GM18499 (cell line): ENCODE data around the gene NEAT1.

Experiments
- ATAC-seq: cut with Tn5 transposase; IDR thresholded peaks from one replicate; pipeline ENCODE4 v1.9.1; 2021; ENCODE audit warnings: moderate number of reproducible peaks; ENCODE audit not compliant: insufficient read depth, unreplicated experiment

Gene NEAT1

DNA sequence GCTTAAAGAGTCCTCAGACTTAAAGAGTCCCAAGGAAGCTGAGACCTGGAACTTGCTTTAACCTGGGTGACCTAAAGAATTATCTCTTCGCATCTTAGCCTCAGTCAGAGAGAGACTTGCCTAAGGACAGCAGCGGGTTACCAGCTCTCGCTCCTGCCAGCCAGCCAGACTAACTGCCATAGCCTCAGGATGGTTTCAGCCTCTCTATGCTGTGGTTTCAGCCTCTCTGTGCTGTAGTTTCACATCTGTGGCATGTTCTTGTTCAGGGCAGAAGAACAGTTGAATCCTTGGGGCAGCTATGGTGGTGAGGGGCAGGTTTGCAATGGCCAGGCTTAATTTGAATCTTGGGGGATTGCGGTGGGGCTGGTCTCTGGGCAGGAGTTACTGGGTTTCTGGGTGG is 33.9 kb upstream of the NEAT1 start:
- ATAC-seq = no peak

DNA sequence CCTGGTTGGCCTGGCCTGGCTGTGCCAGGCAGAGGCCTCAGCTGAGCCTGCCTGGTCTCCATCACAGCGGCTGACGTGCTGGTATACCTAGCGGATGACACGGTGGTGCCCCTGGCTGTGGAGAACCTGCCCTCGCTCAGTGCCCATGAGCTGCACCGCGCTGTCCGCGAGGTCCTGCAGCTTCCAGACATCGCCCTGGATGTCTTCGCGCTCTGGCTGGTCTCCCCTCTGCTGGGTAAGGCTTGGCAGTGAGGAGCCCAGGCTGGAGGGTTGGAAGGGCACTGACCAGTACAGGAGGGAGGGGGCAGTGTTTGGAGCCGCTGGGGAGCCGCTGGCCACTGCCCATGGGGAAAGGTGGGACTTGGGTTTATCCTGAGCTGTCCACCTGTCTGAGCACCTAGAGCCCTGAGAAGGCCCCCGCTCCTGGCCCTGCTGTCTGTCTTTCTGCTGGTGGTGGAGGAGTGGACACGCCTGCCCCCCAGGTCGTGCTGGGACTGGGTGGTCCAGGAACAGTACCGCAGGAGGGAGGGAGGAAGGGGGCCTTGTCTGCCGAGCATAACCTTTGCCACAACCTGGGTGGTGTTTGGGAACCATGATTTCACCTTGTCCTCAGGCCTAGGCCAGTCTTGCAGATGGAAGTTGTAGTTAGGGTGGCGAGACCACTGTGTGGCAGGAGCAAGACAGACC is 33.2 kb upstream of the NEAT1 start:
- ATAC-seq = no peak

DNA sequence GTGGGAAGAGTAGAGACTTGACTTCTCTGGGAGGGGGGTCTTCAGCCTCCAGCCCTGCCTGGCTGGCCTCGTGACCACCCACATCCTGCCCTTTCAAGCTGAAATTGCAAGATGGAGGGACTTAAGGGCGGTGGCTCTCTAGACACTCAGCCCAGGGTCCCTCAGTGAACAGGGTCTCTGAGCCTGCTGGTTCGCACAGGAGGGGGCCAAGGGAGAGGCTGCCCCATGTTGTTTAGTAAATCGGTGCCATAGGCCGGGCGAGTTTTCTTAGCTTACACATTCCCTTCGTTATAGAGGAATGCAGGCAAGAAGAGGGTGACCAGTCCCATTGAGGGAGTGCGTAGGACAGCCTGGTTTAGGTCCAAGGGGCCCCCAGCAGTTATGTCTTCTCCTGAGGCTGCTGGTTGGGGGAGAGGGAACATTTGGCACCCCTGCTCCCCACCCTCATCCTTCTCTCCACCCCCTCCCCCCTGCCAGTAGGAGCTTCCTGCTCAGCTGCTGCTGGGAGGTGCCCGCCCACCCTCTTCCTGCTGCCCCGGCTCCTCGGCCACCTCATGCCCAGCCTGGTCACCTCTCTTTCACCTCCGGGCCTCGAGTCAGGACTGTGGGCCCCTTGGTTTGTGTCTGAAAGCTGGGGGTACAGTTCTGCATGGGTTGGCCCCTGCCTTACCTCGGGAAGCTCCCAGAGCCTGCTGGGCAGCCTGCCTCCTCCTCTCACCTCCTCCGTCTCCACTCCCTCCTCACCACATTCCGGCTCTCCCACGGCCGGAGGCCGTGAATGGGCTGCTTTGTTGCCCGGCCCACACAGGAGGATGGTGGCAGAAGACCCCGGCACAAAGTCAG is 32.3 kb upstream of the NEAT1 start:
- ATAC-seq = no peak

DNA sequence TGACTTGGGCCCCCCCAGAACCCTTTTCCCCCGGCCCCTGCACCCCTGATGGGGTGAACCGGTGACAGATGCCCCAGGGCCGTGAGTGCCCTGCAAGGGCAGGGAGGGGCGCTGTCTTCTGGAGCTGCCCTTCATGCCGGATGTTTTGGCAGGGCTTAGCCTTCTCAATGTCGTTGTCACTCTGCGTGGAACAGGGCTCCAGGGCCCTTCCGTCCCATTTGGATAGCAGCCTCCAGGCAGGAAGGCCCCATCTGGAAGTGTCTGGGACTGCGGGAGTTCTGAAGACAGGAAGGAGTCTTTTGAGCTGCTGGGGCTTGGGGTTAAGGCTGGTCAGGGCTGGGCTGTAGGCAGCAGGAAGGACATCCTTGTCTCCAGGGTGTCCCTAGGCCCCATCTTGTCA is 31.6 kb upstream of the NEAT1 start:
- ATAC-seq = no peak

DNA sequence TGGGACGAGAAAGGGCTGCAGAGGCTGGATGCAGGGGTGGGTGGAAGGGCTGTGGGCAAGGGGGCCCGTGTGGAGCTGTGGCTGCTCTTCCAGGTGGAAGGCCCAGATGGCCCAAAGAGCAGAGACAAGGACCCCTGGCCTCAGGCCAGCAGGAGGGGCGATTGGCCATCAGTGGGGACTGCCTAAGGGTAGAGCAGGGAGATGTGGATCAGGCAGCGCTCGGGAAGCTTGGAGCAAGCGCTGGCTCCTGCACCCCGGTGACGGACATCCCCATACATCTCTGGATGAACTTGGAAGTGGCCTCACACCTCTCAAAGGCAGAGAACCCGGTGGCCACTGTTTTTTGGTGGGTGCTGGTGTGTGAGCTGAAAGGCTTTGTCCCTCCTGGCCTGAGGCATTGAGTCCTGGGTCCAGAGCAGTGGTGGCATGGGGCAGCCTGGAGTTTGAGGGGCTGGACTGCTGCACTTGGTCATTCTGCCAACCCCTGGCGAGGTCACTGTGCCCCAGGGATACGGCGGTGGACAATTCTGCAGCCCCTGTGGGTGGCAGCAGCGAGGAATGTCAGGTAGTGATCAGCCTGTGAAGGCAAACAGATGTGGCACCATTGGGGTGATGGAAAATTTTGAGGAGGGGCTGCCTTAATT is 30.3 kb upstream of the NEAT1 start:
- no peak for ATAC-seq

DNA sequence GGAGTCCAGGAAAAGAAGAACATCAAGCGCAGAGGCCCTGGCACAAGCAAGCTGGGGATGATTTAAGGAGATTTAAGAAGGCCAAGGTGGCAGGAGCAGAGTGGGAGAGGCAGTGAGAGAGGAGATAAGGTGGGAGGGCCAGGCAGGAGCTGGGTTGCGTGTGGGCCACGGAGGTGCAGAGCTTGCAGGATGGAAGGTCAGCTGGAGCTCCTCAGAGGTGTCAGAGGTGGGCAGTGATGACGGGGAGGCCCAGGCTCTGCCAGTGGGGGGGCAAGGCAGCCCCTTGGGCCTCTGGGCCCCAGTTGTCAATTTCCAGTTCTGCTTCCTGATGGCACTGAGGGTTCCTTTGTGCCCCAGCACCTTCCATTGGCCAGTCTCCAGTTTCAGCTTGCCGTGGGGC is 29.7 kb upstream of the NEAT1 start:
- no peak for ATAC-seq

- ATAC-seq = no peak
Measured at GRCh38 chr11:65393513-65394079, 29.0 kb upstream of the NEAT1 start.

DNA sequence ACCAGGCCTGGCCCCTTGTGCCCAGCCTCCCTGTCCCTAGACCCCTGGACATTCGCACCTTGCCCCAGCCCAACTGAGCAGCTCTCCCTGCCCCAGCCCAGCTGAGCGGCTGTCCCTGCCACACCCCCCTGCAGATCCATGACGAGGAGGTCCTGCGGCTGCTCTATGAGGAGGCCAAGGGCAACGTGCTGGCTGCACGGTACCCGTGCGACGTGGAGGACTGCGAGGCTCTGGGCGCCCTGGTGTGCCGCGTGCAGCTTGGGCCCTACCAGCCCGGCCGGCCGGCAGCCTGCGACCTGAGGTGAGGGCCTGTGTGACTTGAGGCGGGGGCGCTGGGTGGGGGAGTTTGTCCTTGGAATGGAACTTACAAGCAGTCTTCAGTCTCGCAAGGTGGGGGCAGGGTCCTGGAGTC is 28.5 kb upstream of the NEAT1 start:
- ATAC-seq = no peak

DNA sequence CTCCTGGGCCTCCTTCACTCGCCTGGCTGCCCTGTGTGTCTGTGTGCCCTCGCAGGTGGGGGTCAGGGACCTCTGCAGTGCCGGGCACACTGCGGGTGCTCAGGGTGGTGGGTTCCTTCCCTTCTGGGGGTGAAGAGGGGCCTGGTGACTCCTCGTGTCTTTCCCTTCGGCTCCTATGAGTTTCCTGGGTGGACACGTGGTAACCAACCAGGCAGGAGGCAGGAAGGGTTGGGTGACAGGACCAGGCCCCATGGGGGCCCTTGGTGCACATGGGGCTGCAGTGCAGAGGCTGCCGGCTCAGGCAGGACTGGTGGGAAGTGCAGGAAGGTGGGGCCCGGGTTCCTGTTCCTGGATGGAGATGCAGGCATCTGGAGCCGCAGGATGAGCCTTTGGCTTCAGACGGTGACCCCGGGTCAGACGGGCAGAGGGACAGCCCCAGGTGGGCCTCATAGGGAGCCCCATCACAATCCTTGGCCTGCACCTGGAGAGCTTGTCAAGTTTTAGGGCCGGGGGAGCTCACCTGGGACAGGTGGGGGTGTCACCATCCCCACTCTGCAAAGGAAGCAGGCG is 26.6 kb upstream of the NEAT1 start:
- no peak for ATAC-seq

GRCh38 chr11:65396769-65397745 is 25.5 kb upstream of the NEAT1 start:
- no peak for ATAC-seq

- no peak for ATAC-seq
Measured at GRCh38 chr11:65398362-65398910, 24.2 kb upstream of the NEAT1 start.

GRCh38 chr11:65399249-65399648 is 23.3 kb upstream of the NEAT1 start:
- no peak for ATAC-seq

- no peak for ATAC-seq
Measured at GRCh38 chr11:65399845-65400244, 22.8 kb upstream of the NEAT1 start.

- ATAC-seq = no peak
Measured at GRCh38 chr11:65400307-65401072, 22.1 kb upstream of the NEAT1 start.

- no peak for ATAC-seq
Measured at GRCh38 chr11:65401073-65401802, 21.4 kb upstream of the NEAT1 start.

GRCh38 chr11:65401803-65402248 is 20.8 kb upstream of the NEAT1 start:
- ATAC-seq = no peak

GRCh38 chr11:65402790-65403189 is 19.8 kb upstream of the NEAT1 start:
- no peak for ATAC-seq

DNA sequence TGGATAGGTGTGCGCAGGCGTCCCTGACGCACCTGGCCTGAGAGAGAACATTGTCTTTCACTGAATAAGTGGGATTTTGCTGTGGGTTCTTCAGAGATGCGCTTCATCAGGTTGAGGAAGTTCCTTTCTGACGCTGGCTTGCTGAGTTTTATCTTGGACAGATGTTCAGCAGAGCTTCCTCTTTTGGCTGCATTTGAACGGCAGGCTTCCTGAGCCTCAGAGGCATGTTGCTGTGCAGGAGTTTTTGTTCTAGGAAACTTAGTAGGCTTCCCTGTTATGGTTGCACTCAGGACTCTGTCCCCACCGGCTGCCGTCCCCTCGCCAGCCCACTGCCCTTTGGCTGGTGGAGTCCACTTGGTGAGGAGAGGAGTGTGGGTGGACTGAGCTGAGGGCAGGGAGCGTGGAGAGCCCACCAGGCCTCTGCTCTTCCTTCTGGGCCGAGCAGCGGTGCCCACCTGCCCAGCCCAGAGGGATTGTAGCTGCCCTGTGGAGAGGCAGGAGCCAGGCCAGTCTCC is 18.9 kb upstream of the NEAT1 start:
- no peak for ATAC-seq
